ENCODE measurements around the gene TDRD7.

Gene TDRD7

DNA sequence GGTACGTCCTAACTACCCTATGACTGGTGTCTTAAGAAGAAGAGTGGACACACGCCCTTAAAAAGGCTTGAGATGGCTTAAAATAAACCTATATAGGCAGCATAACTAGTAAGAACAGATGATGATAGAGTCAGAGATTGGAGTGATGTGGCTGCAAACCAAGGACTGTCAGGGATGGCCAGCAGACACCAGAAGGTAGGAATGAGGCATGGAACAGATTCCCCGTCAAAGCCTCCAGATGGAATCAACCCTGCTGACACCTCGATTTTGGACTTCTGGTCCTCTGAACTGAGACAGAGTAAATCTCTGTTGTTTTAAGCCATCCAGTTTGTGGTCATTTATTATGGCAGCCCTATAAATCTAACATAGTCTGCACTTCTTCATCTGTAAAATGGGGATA, 97.0 kb downstream of the TDRD7 start:
- DNase-seq: no peak

DNA sequence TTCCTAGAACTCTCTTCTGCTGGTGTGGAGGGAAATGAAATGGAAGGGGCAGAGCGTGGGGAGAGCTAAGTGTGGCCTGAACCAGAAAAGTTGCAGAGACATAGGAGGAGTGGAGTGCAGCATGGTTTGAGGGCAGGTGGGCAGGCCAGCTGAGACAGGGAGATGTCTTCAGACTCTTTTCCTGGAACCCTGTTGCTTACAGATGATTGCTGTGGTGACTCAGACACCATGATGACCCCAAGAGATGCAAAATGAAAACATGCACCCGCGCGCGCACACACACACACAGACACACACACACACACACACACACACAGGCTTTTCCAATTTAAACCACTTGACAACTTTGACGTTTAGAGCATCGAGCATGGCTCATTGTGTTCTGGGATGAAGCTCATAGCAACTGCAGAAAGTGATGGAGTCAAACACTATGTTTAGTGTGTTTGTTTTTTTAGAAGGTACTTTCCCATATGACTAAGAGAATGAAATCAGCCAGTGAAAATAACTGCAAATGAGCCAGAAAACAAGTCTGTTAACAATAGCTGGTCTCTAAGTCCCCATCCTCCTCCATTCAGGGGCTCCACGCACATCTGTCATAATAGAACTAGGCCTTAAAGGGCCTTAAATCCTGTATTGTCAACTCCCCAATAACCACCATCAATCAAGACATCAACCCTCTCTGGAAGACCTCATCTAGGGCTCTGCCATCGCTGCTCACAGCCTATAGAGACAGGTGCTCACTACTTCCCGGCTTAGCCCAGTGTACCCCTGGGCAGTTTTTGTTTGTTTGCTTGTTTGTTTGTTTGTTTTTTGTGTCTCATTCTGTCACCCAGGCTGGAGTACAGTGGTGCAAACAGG, 99.1 kb downstream of the TDRD7 start:
- no peak for DNase-seq

DNA sequence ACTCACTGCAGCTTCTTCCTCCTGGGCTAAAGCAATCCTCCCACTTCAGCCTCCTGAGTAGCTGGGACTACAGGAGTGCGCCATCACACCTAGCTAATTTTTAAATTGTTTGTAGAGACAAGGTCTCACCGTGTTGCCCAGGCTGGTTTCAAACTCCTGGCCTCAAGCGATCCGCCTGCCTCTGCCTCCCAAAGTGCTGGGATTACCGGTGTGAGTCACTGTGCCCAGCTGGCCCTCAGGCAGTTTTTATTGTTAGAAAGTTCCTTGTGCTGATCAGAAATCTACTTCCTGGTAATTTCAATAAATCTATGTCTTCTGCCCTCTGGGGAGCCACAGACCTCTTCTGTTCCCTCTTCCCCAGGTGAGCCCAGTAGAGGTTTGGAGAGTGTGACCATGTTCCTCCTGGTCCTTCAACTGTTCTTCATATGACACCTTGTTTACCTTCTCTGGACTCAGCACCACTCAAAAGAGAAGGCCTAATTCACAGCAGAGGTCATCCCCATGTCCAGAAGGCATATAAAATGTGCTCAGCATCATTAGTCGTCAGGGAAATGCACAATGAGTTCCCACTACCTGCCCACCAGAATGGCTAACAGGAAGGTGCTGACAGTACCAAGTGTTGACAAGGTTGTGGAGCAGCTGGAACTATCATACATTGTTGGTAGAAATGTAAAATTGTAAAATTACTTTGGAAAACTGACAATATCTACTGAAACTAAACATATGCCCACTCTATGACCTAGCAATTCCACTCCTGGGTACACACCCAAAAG, 99.9 kb downstream of the TDRD7 start:
- no peak for DNase-seq

DNA sequence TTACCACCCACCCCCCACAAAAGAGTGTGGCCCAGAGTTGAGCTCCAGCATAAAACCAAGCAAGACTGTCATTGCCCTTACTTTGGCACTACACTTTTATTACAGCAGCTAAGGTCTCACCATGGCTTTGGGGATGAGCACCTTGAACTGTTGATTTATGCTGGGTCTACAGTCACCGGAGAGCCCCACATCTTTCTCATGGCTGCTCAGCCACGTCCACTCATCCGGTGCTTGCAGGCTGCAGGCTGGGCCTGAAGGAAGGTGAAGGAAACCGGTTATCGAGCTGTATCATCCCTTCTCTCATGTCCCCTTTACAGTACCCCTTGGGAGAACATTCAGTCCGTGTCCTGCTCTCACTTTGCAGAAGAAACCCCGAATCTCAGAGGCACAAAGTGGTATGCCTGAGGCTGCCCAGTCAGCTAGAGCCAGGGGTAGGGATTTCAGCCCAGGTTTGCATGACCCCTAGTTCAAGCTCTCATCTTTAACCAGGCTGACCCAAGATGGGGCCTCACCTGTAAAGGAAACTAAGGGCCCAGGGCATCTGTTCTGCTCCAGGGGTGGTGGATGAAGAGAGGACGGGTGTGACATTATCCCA, 101.2 kb downstream of the TDRD7 start:
- no peak for DNase-seq

DNA sequence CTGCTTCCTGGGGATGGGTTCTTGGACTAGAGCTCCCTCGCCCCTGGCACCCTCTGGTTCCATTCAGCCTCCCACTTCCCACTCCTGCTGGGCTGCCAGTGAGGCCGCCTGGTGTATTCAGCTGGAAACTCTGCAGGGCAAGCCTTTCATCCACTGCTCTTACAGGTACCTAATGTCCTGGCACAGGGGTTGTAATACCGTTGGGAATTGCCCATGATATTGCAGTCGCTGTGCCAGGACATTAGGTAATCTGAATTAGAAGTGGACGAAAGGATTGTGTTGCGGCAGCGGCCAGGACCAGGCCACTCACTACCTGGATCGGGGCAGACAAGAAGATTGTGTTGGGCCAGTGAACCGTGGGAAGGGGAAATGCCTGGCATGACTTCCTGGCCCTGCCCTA, 102.6 kb downstream of the TDRD7 start:
- no peak for DNase-seq

DNA sequence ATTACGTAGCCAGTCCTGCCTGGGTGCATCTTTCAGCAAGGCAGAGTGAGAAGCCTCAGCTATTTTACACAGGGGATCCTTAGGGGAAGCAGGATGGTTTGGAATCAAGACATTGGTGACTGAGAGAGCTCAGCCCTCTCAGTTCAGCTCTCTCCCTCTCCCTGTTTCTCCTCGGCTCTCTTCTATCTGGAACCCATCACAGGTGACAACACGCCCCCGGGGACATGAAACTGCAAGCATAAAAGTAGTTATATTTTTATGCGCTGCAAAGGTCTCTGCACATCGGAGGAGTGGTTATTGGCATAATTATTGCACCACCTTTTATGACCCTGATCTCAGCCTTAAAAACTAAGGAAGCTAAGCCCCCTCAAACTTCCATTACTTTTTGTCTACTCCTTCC, 103.8 kb downstream of the TDRD7 start:
- no peak for DNase-seq

DNA sequence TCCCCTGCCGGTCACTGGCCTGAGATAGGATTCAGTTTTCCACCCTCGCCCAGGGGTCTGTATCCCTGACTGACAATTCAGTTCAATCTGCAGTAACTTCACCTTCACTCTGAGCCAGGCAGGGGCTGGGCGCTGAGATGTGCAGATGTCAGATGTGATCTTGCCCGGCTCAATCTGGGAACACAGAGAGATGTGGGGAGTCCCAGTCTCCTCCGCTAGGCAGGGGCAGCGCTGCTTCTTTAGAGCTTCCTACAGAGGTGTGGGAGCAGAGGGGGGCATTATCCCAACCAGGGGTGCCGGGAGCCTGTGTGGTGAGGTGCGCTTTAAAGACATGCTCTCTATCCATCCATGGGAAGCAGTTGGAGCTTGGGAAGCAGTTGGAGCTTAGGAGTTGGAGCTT, 104.2 kb downstream of the TDRD7 start:
- DNase-seq: no peak

DNA sequence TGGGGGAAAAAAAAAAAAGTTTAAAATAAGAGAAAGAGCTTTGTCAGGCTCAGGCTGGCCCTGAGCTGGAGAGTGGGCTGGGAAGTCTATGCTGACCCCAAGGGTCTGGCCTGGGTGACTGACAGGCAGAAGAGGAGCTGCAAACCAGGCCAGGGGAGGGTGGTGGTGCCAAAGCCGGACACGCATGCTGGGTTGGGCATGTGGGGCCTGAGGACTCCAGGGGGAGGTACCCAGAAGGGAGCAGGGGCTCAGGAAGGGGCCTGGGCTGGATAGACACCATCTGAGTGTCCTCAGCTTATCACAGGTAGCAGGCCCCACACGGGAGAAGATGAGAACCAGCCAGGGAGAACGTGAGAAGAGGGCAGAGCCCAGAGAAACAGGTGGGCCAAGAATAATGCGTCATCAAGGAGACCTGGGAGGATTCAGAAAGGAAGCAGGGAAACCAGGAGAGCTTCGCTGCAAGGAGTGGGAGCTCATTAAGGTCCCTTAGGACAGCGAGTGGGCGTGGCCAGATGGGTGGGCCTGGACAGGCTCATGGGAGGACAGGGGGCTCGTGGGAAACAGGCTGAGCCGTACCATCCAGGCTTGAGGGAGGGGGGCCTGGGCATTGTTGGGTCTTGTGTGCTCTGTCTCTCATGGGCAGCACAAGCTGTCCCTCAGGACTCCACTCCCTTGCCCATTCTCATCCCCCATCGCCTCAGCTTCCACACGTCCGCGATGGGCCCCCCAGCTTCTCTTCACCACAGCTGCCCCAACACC, 105.6 kb downstream of the TDRD7 start:
- DNase-seq: no peak

DNA sequence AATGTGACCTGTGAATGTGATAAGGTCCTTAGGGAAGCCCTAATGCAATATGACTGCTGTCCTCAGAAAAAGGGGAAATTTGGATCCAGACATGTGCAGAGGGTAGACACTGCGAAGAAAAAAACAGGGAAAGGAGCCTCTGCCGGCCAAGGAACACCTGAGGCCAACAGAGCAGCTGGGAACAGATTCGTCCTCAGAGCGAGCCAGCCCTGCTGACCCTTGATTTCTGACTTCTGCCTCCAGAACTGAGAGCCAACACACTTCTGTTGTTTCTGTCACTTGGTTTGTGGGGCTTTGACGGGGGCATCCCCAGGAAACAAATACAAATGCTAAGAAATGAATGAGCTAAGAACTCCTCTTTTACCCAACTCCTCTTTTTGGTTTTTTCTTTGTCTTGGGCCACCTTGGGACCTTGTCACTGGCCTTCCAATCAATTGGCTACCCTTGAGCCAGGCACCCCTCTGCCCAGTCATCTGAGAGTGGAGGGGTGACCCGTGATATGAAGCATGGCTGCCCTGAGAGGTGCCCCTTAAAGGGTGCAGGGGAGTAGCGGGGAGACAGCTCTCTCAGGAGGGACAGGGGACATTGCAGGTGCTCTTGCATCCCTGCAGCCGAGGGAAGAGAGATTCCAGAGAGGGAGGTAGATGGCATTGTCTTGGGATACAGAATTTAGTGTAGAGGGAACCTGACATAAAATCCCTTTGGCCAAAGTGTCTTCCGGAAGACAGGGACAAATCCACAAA, 106.4 kb downstream of the TDRD7 start:
- DNase-seq: no peak

DNA sequence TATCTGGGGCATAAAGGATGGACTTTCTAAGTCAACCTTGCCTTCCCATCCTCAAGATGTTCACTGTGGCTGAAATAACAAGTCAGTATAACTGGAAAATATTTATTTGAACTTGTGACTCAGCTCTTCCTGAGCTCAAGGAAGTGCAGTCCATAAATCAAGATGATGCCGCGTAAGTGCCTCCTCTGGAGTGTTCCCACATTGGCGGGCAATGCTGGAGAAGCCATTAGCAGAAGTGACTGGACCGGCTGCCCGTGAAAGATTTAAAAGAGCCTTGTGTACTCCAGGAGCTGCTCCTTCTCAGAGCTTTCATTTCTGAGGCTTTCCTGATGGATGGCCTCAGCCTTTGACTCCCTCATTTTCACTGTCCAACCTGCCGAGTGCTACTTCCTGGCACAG, 107.0 kb downstream of the TDRD7 start:
- no peak for DNase-seq

DNA sequence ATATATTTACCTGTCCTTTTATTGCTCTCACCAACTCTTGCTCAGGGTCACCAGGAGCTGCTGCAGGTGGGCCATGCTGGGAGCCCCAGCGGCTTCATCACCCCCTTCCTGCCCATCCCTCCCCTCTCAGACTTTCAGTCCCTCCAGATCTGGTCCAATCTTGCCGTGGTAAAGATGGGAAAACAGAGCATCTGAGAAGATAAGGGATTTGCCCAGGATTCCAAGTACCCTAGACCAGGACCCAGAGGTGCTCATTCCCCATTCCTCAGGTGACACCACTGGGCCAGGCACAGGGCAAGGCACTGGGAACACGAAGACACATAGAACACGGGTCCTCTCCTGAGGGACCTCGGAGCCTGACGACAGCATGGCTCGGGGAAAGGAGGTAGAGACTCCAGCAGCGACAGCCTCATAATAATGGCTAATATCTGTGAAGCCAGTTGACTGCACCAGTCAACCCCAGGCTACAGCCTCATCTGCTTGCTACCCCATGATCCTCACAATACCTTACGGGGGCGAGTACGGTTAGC, 107.6 kb downstream of the TDRD7 start:
- no peak for DNase-seq

DNA sequence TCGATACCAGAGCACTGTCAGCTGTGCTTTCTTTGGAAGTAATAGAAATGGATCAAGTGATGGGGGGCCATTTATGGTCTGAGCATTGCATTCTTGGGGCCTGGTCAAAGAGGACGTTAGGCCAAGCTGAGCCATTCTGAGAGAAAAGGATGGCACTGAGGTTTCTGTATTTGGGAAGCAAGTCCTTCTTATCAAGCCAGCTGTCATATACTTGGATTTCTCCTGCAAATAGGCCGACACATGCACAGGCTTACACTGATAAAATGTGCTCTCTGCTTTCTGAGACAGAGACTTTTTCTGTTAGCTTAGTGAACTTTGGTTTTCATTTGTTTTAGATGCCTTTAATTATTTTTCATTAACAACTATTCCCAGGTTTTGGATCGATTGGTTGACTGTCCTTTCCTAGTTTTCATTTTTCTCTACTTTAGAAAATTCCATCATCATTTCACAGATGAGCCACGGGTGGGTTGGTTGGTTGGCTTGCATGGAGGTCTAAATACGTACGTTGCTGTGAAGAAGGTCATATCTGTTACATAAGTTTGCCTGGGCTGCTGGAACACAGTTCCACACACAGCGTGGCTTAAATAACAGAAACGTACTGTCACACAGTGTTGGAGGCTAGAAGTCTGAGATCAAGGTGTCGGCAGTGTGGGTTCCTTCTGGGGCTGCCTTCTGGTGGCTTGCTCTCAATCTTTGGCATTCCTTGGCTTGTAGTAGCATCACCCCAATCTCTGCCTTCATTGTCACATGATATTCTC, 109.9 kb downstream of the TDRD7 start:
- DNase-seq: no peak

DNA sequence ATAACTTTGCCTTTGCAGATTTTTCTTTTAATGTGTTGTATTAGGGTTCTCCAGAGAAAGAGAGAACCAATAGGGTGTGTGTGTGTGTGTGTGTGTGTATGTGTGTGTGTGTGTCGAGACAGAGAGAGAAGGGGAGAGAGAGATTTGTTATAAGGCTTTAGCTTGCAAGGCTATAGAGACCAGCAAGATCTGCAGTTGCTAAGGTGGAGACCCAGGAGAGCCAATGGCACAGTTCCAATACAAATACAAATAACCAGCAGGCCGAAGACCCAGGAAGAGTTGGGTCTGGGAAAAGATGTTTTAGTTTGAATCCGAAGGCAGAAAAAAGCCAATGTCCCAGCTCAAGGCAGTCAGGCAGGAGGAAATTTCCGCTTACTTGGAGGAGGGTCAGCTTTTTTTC, 112.5 kb downstream of the TDRD7 start:
- DNase-seq: no peak

DNA sequence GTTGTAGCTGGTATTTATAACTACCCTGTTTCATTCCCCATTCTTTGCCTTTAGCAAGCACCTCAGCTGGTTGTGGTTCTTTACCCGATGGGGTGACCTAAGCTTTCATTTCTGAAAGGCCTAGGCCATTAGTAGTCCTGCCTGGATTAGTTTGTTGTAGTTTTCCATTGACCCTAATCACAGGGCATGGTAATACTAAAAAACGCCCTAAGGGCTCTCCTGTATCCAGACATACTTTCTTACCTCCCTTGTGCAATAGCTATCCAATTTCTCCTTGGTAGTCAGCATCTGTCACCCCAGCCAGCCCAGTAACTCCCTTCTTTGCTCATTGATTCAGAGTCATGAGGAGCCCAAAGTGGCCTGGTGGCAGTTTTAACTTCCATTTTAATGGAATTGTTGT, 113.6 kb downstream of the TDRD7 start:
- DNase-seq: no peak

DNA sequence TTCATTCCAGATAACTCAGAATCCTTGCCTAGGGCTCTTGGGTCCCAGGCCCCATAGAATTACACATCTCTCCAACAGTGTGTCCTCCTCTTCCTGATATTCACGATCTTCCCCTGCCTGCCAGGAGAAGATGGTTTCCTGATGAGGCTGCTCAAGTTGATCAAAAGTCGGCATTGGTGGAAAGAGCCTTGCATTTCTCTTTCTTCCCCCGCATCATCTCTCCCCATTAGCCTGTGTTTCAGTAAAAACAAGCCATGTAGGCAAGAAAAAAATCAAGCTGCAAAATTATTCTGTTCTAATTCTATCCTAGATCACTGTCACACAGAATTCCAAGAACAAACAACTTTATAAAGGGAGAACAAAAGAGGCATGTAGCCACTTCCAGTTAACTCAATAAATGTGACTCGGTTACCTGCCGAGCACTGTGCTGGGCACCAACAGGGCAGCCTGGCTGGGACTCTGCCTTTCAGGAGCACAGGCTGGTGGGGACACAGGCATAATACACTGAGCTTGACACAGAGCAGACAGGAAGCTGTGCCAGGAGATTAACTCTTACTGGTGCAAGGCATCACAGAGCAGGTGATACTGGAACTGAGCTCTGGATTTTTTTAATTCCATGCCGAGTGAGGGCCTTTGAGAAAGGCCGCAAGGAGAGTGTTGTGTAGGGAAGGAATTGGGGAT, 115.1 kb downstream of the TDRD7 start:
- no peak for DNase-seq

DNA sequence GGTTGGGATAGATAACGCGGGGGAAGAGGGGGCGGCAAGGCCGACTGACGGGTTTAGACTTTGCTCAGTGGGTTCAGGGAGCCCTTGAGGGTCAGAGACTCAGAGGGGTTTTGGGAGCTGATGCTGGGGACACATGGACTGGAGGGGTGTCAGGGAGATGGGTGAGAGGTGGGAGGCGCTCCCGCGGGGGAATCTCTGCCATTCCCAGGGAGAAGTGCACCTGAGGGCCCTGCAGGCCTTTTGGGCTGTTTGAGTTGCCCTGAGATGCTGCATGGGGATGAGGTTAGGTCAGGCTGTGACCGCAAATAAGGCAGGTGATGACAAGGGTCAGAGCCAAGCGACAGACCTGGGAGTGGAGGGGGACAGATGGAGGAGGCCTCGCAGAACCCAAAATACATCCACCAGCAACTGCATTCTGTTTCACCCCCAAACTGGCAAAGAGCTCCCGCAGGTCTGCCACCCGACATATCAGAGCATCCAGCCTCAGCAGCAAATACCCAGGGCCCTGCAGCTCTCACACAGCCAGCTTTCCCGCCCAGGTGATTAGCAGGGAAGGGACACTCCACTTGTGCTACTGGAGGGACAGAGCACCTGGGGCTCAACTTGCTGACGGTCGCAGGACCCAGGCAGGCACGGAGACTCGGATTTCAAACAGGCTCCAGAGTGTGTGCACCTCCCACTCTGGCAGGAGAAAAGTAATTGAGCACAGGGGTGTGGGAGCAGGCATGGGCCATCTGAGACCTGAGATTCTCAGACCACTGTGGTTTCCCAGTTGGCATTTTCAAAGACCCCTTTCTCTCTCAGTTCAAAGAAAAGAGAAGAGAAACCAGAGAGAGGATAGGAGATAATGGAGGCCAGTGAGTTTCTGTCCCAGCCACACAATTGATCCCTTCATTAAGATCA, 116.0 kb downstream of the TDRD7 start:
- DNase-seq: no peak

DNA sequence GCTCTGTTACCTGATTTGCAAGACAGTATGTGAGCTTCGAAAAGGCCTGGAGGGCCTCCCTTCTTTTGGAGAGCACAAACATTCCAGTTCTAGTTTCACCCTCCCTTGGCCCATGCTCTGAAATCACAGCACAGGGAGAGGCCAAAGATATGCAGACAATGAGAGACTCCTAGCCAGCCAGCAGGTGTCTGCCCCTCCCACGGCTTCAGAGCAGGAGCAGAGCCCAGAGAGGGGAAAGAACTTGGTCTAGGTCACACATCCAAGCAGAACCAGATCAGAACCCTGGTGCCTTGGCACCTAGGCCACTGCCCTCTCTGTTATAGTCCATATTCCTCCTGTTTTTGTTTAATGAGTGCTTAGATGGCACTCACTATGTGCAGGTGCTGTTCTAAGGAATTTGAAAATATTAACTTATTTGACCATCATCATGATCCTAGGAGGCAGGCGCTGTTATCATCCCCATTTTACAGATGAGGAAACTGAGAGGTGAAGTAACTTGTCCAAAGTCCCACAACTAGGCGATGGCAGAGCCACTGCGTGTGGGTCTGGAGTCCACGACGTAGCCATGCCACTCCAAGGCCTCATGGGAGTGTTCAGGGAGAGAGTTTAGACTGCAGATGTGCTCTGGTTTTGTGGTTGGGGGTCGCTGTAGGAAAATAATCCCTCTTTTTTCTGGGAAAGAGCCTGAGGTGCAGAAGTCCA, 116.8 kb downstream of the TDRD7 start:
- no peak for DNase-seq

DNA sequence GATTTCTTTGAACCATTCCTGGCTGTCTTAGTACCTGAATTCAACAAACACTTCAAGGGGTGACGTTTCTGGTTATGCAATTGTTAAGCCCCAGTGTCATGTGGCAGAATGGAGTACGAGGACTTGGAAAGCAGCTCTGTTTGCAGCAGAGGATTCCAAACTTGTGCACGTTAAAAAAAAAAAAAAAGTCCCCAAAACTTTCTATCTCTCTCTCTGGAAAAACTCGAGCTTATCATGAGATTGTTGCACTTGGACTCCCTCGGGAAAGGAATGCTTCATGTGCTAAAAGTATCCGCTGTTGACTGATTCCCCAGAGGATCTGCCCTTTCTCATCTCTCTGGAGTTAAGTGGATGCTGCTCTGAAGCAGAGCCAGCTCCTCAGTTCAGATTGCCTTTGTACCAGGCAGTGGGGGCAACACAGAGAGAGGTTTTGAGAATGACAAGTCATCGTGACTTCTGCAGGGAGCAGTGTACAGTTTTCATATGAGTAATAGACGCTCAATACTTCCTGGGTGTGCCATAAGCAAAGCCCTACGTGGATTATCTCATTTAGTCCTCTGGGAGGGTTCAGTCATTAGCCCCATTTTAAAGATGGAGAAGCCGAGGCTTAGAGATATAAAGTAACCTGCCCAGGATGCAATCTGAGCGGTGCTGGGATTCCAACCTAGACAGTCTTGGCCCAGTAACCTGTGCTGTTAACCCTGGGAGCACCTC, 117.6 kb downstream of the TDRD7 start:
- DNase-seq: no peak

All from activated effector memory CD4-positive, alpha-beta T cell treated with anti-CD3 and anti-CD28 coated beads, Interleukin-2, amount 50 U/mL, for 16 hours (primary cell).